Nephron progenitor cell (in vitro differentiated cells): Measurements from ENCODE around the gene CD2.

Source experiments
- DNase-seq: peaks from one replicate; pipeline ENCODE4 v3.0.0; 2021
- H3K27ac Mint-ChIP-seq: 2 replicates; pipeline ENCODE4 v1.8.0; 2021; ENCODE audit warnings: mild to moderate bottlenecking, moderate library complexity, mixed read lengths
- H3K27me3 Mint-ChIP-seq: 2 replicates; pipeline ENCODE4 v1.8.0; 2021; ENCODE audit warnings: mild to moderate bottlenecking, low read depth, mixed read lengths; ENCODE audit not compliant: poor library complexity
- H3K36me3 Mint-ChIP-seq: 2 replicates; pipeline ENCODE4 v1.8.0; 2021; ENCODE audit warnings: low read depth, mixed read lengths
- H3K4me1 Mint-ChIP-seq: 2 replicates; pipeline ENCODE4 v1.8.0; 2021; ENCODE audit warnings: mixed read lengths
- H3K4me3 Mint-ChIP-seq: 2 replicates; pipeline ENCODE4 v1.8.0; 2021; ENCODE audit warnings: mild to moderate bottlenecking, moderate library complexity, mixed read lengths
- H3K9me3 Mint-ChIP-seq: 2 replicates; pipeline ENCODE4 v1.8.0; 2021; ENCODE audit warnings: mild to moderate bottlenecking, moderate library complexity, mixed read lengths
- CTCF ChIP-seq: fragments of 200-600 bp; sonication (generic); IDR thresholded peaks from 2 replicates; pipeline ENCODE4 v1.5.0; 2021; ENCODE audit warnings: antibody characterized with exemption

Gene CD2

GRCh38 chr1:116733476-116734365, 20.5 kb upstream of the CD2 start:
- peaks cover 21% of the 10 kb centered on the region for H3K4me1 Mint-ChIP-seq
- no peak overlapping the region for H3K27ac Mint-ChIP-seq
- TF ChIP-seq CTCF = no peak
- no peak overlapping the region for H3K4me3 Mint-ChIP-seq
- H3K9me3 Mint-ChIP-seq = peaks cover 5% of the 10 kb centered on the region
- no peaks in the 10 kb centered on the region for H3K36me3 Mint-ChIP-seq
- DNase-seq = no peak
- H3K27me3 Mint-ChIP-seq = peaks cover 19% of the 10 kb centered on the region

GRCh38 chr1:116735246-116735645, 19.0 kb upstream of the CD2 start:
- Mint-ChIP-seq H3K4me3 (no peak overlapping the region), H3K9me3 (peaks cover 5% of the 10 kb centered on the region), H3K27me3 (peaks cover 19% of the 10 kb centered on the region), H3K27ac (peak overlapping the region; percentile 30), H3K4me1 (peaks cover 24% of the 10 kb centered on the region), H3K36me3 (no peaks in the 10 kb centered on the region)
- no peak for DNase-seq
- no peak for TF ChIP-seq CTCF

GRCh38 chr1:116737020-116737854, 17.0 kb upstream of the CD2 start:
- no peaks in the 10 kb centered on the region for H3K36me3 Mint-ChIP-seq

GRCh38 chr1:116737855-116738321, 16.3 kb upstream of the CD2 start:
- DNase-seq = no peak
- Mint-ChIP-seq H3K4me1 (peaks cover 24% of the 10 kb centered on the region), H3K9me3 (peaks cover 17% of the 10 kb centered on the region), H3K4me3 (no peak overlapping the region), H3K27ac (no peak overlapping the region), H3K36me3 (peaks cover 3% of the 10 kb centered on the region), H3K27me3 (peaks cover 21% of the 10 kb centered on the region)
- no peak for TF ChIP-seq CTCF

More at GRCh38 chr1:116737020-116737854, 17.0 kb upstream of the CD2 start:
- peak; percentile 82 for TF ChIP-seq CTCF
- DNase-seq = peak; percentile 60
- peaks cover 15% of the 10 kb centered on the region for H3K9me3 Mint-ChIP-seq
- no peak overlapping the region for H3K4me3 Mint-ChIP-seq
- peaks cover 19% of the 10 kb centered on the region for H3K27me3 Mint-ChIP-seq
- no peak overlapping the region for H3K27ac Mint-ChIP-seq
- peaks cover 24% of the 10 kb centered on the region for H3K4me1 Mint-ChIP-seq

GRCh38 chr1:116738673-116739370, 15.4 kb upstream of the CD2 start:
- H3K4me1 Mint-ChIP-seq = peaks cover 24% of the 10 kb centered on the region

More at GRCh38 chr1:116738673-116739370, 15.4 kb upstream of the CD2 start:
- DNase-seq = no peak
- TF ChIP-seq CTCF = no peak
- H3K9me3 Mint-ChIP-seq = peaks cover 26% of the 10 kb centered on the region
- H3K27me3 Mint-ChIP-seq = peaks cover 24% of the 10 kb centered on the region
- H3K36me3 Mint-ChIP-seq = peaks cover 12% of the 10 kb centered on the region
- H3K27ac Mint-ChIP-seq = peak overlapping the region; percentile 33
- no peak overlapping the region for H3K4me3 Mint-ChIP-seq
